Kidney capillary endothelial cell (primary cell): Measurements from ENCODE around the gene ASTN2.

ENCODE experiments used
- DNase-seq: peaks from one replicate; pipeline ENCODE4 v3.0.0-alpha.2; 2018; ENCODE audit warnings: low spot score

Gene ASTN2

GRCh38 chr9:116452634-116453033 lies 962.2 kb downstream of the ASTN2 start:
- DNase-seq, result no peak

- DNase-seq, result no peak
These were observed 962.6 kb downstream of the ASTN2 start for GRCh38 chr9:116452227-116452626.

DNA sequence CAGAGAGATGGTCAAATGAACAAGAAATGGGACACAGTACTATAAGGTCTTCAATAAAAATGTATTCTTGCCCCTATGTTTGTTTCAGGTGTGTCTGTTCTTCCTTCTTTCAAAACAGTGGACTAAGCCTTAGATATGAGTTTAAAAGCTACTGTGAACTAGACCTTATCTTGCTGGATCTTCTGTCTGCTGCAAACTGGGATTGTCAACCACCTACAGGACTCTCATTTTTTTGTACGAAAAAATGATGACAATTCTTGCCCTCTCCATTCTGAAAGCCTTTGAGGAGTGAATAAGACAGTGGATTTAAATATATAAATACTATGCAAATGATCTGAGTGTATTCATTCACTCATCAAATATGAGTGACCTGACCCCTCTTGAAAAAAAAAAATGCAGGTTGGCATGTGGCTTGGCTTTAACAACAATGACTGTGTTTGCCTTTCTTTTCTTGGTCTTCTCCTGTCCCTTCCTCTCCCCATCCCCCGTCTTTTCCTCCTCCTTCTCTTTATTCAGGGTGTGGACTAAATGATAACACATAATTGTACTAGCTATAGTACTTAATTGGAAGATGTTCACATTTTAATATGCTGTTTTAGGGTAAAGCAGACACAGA lies 963.2 kb downstream of the ASTN2 start:
- no peak for DNase-seq

DNA sequence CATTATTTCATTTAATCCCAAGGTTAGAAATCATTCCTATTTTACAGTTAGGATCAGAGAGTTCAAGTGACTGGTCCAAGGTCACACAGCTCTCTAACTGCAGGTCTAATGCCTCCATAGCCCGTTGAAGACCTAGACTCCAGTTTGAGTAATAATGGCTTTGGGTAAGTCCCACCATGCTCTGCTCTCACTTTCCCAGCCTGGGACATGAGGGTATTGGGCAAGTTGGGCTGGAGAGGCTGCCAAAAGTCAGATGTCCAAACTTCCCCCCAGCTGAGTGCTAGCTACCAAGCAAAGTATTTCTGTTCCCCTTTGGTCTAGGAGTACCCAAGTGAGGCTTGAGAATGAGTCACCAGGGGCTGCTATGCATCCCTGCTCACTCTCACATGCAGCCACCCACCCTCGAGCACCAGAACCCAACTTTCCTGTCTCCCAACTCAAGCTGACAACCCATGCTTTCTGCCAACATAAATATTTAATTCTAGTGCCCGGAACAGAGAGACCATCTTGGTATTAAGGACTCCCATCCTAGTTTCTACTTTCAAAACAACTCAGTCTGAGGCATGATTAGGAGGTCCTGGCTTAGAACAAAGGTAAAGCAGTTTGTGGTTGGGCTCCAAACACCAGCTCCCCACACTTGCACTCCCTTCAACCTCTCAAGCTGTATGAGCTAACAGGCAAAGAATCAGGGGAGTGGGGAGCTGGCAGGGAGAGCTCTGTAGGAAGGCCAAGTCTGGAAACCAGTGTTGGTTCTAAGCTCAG lies 964.3 kb downstream of the ASTN2 start:
- DNase-seq, result no peak

DNA sequence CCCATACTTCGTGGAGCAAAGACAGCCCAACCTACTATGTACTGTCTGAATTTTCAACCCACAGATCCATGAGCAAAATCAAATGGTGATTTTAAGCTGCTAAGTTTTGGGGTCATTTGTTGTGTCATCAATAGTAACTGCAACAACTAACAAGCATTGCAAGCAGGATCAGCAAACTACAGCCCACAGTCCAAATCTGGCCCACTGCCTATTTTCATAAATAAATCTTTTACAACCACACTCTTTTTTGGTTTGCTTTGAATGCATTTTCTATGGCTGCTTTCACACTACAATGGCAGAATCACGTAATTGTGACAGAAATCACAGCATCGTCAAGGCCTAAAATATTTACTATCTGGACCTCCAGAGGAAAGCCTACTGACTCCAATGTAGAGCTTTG lies 964.9 kb downstream of the ASTN2 start:
- no peak for DNase-seq

- no peak for DNase-seq
These were observed 966.4 kb downstream of the ASTN2 start for GRCh38 chr9:116448431-116448830.

DNA sequence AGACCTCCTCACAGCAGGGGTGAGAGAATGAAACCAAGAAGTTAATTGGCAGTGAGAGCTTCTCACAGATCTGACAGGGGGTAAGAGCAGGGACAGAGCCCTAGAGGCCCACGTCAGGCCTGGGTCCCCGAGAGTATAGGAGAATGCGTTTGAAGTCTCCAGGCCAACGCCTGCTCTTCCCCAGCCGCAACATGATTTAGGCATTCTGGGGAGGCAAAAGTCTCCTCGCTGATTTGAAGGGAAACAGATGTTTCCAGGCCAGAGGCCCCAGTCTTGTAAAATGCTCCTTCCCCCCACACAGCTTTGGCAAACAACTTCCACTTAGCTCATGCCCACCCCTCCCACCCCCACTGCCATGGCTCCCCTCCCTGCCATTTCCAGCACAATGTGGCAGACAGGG lies 966.9 kb downstream of the ASTN2 start:
- no peak for DNase-seq

DNA sequence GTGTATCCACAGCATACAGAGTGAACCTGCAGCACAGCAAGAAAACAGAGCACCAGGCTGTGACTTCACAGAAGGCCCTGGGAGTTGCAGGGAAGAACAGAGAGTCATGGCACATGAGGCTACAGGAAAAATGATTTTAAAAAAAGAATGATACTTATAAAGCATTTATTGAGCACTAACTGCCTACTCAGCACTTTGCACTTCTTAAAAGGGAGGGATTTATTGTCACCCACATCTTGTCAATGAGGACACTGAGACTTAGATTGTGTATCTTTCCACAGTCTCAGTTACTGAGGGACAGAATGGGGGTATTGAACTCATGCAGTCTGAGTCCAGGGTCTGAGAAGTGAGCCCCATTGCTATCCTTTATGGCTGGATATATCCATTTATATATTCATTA lies 972.3 kb downstream of the ASTN2 start:
- DNase-seq, result no peak

DNA sequence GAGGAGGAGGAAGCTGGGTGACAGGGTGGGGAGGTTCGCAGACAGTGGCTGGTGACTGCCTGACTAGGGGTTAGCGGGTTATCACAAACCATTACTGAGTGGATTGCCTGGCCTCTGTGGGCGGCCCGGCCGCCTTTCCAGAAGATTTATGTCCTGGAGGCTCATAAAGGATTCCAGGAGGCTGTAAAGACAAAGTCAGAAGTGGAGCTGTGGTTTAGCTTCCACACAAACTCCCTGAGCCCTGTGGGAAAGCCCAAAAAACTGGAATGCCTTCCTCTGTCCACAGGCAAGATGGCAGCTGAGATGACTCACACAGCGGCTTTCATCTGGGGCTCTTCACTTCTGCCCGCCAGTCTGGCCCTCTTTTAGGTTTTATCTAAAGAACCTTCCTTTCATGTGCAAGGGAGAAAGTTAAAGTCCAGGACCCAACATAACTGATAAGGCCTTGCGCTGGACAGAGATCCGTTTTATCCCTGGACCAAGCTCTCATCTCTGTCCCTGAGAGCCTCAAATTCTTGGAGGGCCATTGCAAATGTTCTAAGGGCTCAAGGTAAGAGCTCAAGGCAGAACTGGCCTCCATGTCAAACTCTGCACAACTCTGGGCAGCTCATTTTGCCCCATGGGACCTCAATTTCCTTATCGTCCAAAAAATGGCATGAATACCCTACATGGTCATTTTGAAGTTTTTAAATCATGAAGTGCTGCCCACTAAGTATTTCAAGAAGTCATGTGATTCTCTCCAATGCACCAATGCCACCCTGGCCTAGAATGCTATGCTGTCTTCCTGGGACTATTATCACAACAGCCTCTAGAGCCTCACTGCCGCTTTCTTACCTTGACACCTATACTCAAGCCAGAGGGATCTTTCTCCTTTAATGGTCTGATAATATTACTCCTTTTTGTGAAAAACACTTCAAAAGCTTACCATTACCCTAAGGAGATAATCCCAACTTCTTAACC lies 977.2 kb downstream of the ASTN2 start:
- no peak for DNase-seq

DNA sequence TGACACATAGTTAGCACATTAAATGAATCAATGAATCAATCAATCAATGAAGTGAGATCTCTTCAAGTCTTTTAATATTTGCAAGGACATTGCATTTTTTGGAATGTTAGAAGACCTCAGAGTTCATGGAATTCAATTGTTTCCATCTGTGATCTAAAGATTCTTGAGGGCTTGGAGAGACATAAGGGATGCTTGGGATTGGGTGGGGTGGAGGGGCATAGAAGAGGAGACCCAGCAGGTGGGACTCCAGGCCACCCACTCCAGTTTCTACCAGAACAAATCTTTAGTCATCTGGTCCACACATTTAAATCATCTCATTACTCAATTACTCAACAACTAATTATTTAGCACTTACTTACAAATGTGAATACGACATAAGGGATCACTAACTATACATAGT lies 978.7 kb downstream of the ASTN2 start:
- DNase-seq, result no peak

DNA sequence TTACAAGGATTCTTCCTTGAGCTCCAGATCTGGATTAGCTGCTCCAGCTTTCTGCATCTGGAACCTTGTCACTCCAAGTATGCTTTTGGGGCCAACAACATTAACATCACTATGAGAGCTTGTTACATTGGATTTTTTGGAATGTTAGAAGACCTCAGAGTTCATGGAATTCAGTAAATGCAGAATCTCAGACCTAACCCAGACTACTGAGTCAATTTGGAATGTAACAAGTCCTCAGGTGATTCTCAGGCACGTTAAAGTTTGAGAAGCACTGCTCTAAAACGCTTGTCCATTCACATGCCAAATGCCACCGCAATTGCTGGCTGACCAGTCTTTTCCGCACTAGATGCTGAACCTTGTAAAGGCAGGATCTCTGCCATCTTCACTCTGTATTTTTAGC lies 979.2 kb downstream of the ASTN2 start:
- no peak for DNase-seq

DNA sequence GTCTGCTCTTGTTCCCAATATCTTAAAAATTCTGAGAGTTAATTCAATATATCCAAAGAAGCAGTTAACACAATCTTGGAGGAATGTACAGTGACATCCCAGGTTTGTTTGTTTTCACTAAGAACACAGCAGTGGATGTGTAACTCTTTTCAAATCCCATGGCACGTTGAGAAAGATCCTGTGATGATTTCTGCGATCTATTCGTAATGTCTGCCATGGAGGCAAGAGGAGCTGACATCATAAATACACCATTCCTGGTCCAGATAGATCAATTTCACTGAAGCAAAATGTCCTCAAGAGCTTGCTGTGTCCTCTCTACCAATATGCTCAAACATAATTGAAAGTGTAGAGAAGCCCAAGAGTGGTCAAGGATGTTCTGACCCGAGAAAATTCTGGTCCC lies 980.5 kb downstream of the ASTN2 start:
- no peak for DNase-seq

DNA sequence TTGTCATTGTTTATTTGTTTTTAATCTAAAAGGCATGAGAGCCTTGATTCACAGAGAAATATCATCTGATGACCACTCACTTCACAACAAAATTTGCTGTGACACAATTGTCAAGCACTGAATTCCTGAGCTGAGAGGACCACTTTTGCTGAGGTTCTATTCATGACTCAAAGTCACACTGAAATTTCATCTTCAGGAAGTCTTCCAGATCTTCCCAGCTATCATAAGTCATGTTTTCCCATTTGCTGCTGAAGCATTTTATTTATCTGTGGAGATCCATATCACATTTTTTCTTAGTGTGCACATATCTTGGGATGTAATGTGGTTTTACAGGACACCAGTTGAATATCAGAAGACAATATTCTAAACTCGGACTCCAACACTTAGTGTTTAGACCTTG lies 982.8 kb downstream of the ASTN2 start:
- no peak for DNase-seq

DNA sequence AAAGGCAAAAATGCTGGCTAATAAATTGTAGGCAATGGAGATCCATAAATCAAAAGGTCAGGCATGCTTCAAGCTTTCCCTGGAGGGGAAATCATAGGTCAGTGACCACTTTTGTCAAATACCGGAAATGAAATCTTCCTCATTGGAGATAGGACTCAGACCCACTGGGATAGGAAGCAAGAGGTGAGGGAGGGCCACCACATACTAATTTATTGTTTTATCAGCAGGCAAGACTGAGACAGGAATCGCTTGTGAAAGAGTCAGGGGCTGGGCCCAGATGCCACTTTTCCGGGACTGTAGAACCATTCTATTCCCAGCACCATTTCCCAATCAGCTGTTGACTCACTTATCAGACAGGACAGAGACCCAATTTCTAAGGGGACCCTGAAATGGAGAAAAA lies 984.0 kb downstream of the ASTN2 start:
- DNase-seq, result no peak

DNA sequence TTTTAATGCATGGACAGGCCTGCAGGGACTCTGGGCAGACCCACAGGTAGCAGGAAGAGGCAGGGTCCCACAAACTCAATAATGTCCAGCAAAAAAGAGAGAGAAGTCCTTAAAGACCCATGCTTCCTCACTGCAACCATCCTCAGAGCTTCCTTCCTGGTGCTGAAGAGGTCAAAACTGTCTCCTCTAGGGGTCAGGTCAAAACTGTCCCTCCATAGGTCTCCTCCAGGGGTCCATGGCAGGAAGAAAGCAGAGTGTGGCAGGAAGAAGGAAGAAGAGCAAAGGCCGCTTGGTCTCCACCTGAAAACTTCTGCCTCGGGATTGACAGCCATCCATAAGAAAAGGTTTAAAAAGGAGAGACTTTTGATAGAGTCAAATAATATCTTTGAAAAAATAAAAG lies 989.6 kb downstream of the ASTN2 start:
- DNase-seq, result no peak

DNA sequence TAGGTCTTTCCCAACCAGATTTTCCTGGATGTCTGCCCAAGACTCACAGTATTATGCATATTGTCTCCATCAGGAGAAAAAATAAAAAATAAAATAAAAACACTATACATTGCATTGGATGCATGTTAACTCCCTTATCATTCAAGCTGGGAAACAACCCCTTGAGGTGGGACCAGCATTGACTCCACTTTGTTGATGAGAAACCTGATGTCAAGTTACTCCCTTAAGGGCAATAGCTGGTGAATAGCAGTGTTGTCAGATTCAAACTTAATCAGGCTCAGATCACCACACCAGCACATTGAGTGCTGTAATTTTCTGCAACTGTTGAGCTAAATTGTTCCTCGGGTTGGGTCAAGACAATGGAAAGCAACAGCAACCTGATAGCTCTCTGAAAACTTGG lies 991.7 kb downstream of the ASTN2 start:
- DNase-seq, result no peak

- DNase-seq, result no peak
These were observed 992.5 kb downstream of the ASTN2 start for GRCh38 chr9:116422119-116422979.

- no peak for DNase-seq
These were observed 993.8 kb downstream of the ASTN2 start for GRCh38 chr9:116420993-116421538.

DNA sequence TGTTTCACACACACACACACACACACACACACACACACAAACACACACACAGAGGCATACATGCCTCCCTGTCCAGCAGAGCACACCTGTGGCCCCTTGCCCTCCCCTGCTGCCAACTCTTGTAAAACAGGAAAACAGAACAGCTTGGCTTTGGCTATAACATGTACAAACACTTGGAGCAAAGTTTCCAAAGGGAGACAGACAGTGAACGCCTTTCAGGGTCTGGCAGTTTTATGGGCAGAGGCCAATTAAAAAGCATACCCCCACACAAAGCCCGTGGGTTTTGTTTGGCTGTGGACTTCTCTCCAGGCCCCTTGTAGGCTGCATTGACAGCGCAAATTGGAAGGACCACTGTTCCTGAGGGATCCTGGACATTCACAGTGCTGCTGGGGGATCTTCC lies 995.7 kb downstream of the ASTN2 start:
- no peak for DNase-seq

DNA sequence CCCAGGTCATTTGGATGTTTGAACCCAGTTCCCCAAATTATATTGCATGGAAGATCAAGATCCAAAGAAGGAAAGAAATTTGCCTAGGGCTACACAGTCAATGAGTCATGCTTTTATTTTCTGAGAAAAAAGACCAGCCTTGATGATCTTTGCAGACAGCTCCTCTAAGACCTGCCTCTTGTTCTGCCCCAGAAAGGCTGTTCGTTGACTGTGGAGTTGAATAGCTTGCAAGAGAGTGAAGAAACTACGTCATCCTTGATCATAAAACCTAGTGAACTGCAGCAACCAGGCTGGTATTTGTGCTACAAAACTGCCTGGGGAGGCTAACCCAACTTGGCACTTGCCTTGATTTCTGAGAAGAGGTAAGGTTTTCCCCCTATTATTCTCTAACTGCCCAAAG lies 997.4 kb downstream of the ASTN2 start:
- no peak for DNase-seq

DNA sequence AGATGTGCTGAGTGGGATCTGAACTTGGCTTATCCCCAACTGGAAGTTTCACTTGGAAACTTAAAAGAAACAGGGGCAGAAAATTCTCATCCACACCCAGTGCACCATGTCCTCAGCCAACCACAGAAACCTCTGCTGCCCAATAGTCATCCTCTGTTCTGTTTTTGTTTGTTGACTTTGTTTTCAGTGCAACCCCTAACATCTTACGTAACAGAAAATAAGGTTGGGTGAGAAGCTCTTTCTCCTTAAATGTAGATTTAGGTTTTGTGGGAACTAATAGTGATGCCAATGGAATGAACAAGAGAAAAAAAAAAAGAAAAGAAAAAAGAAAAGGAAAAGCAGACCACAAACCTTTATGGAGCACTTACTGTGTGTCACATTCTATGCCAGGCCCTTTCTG lies 998.4 kb downstream of the ASTN2 start:
- DNase-seq, result no peak

GRCh38 chr9:116414374-116414773 lies 1000.5 kb downstream of the ASTN2 start:
- no peak for DNase-seq
